Cardiac muscle cell (in vitro differentiated cells and primary cell): ENCODE measurements around the gene TMEM9. TPM values are rescaled to one million over a fixed set of nuclear protein-coding genes. Genes with fewer than 3 reads are reported as not detected.
A peak's percentile ranks its signal among the peaks of the same experiment; 100 is the strongest.

ENCODE experiments used
- DNase-seq, 2 donors: peaks; one replicate each; pipeline versions ENCODE4 v3.0.0 to v3.0.0-alpha.2; 2010 to 2017; ENCODE audit warnings: low read depth in 1 of 2, low spot score in 1 of 2
- H3K27ac ChIP-seq: fragments of 200-600 bp; sonication (generic); 2 replicates; pipeline ENCODE4 v1.5.1; 2016
- H3K27me3 ChIP-seq: fragments of 200-600 bp; sonication (generic); 2 replicates; pipeline ENCODE4 v1.6.0; 2016; ENCODE audit warnings: control low read depth
- H3K36me3 ChIP-seq: fragments of 200-600 bp; sonication (generic); 2 replicates; pipeline ENCODE4 v1.5.1; 2016; ENCODE audit warnings: control low read depth
- H3K4me1 ChIP-seq: fragments of 200-600 bp; sonication (generic); 2 replicates; pipeline ENCODE4 v1.8.1; 2017; ENCODE audit warnings: low read depth, mild to moderate bottlenecking, mixed run types
- H3K4me3 ChIP-seq: fragments of 200-600 bp; sonication (generic); 2 replicates; pipeline ENCODE4 v1.5.1; 2016; ENCODE audit warnings: mild to moderate bottlenecking
- H3K9me3 ChIP-seq: fragments of 200-600 bp; sonication (generic); 2 replicates; pipeline ENCODE4 v1.5.1; 2017; ENCODE audit warnings: low read depth, mild to moderate bottlenecking, control low read depth
- CTCF ChIP-seq: IDR thresholded peaks from 2 replicates; pipeline ENCODE4 v1.5.1; 2012; ENCODE audit warnings: low read depth, mild to moderate bottlenecking, low read length
- polyA plus RNA-seq: library from polyadenylated mRNA; unstranded; fragments of >200 nt; fragmentation: Nextera tagmentation; extraction: Ambion mirVana; gene quantifications from 2 replicates; pipeline ENCODE4 v1.2.1, GENCODE V29; 2016
- total RNA-seq: library from RNA; depleted of rRNA; stranded (reverse); fragments of >200 nt; gene quantifications from 2 replicates; pipeline ENCODE4 v1.2.3, GENCODE V29; 2016

TMEM9 gene
- total and polyA plus RNA-seq, 2 experiments from 2014 or later, result 171 to 215 TPM

DNA sequence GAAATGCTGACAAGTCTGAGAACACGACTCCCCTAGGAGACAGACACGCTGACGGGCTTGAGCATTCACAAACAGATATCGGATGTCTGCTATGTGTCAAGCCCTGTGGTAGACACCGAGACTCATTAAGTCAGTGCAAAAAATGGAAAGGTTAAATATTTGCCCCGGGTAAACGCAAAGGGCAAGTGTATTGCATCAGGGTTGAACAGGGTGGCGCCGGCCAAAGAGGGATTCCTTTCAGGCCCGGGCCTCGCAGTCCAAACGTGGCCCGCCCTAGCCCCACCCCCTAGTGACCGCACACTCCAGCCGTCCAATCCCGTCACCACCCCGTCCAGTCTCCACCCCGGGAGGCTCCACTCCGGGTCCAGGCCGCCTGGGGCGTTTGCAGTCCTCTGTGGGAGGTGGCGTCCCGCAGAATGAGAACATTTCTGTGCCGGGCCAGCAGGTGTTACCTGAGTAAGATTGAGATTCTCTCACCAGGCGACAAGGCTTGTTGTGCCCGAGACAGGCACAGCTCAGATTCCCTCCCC is 16.3 kb upstream of the TMEM9 start:
- Histone ChIP-seq H3K4me3 (peak overlapping the region; percentile 39), H3K36me3 (no peaks in the 10 kb centered on the region), H3K27ac (peak overlapping the region; percentile 89), H3K9me3 (no peaks in the 10 kb centered on the region), H3K27me3 (no peaks in the 10 kb centered on the region), H3K4me1 (peaks cover 10% of the 10 kb centered on the region)
- TF ChIP-seq CTCF, result no peak
- DNase-seq, result peak; percentile 94 to 95

DNA sequence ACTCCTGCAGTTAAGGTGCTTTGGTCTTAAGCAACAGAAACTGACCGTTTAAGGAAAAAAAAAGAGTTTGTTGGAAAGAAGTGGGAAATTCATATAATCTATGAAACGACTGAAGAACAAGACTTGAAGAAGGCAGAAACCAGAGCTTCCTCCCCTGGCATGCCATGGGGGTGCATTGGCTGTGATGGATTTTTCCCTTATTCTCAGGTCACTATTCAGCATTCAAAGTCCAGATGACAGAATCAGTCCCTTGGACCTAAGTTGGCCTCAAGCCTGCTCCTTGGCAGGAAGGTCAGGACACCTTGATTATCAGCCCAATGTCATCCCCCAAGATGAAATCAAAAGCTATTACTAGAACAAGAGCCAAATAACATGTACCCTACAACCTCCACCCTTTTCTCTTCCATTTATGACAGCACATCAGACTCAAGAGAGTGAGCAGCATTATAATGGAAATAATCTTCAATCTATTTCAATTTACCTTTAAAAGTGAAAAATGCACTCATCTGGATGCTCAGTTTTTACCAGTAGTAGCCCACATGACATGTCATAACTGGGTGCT is 15.8 kb upstream of the TMEM9 start:
- Histone ChIP-seq H3K4me3 (no peak overlapping the region), H3K9me3 (no peaks in the 10 kb centered on the region), H3K36me3 (no peaks in the 10 kb centered on the region), H3K27ac (peak overlapping the region; percentile 89), H3K4me1 (peaks cover 10% of the 10 kb centered on the region), H3K27me3 (no peaks in the 10 kb centered on the region)
- no peak for TF ChIP-seq CTCF
- peak in 1 of 2 donors; percentile 11 for DNase-seq

DNA sequence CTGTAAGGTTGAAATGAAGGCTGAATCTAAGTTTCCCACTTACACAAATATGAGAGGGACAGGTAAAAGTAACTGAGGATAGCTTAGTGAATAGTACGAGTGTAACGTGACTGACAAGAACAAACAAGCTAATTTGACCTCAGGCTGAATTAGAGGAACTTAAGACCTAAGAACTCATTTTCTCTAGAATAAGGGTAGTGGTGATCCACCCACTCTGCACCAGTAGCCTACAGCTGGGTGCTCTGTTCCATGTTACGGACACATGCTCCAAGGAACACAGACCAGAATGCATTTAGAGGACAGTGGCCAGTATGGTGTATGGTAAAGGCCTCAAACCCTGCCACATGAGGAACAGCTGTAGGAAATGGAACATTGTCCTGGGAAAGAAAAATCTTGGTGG is 14.9 kb upstream of the TMEM9 start:
- Histone ChIP-seq H3K27ac (no peak overlapping the region), H3K9me3 (no peaks in the 10 kb centered on the region), H3K4me3 (no peak overlapping the region), H3K36me3 (no peaks in the 10 kb centered on the region), H3K27me3 (no peaks in the 10 kb centered on the region), H3K4me1 (peaks cover 10% of the 10 kb centered on the region)
- DNase-seq, result no peak
- no peak for TF ChIP-seq CTCF

GRCh38 chr1:201167041-201167991 is 13.0 kb upstream of the TMEM9 start:
- no peak overlapping the region for H3K27ac ChIP-seq
- no peak for DNase-seq
- H3K27me3 ChIP-seq, result no peaks in the 10 kb centered on the region
- no peak overlapping the region for H3K4me3 ChIP-seq
- peaks cover 10% of the 10 kb centered on the region for H3K4me1 ChIP-seq
- H3K9me3 ChIP-seq, result no peaks in the 10 kb centered on the region
- no peak for TF ChIP-seq CTCF
- H3K36me3 ChIP-seq, result no peaks in the 10 kb centered on the region

GRCh38 chr1:201164645-201165044 is 10.4 kb upstream of the TMEM9 start:
- no peaks in the 10 kb centered on the region for H3K27me3 ChIP-seq
- H3K9me3 ChIP-seq, result no peaks in the 10 kb centered on the region

More at GRCh38 chr1:201164645-201165044, 10.4 kb upstream of the TMEM9 start:
- Histone ChIP-seq H3K36me3 (no peaks in the 10 kb centered on the region), H3K4me1 (peaks cover 2% of the 10 kb centered on the region), H3K4me3 (no peak overlapping the region), H3K27ac (no peak overlapping the region)
- no peak for DNase-seq
- no peak for TF ChIP-seq CTCF
